ENCODE results near the gene CAPN9. TPM values are rescaled to one million over a fixed set of nuclear protein-coding genes. Genes with fewer than 3 reads are reported as not detected.
"Not testable (repeated sequence)": the region's sequence is repeated elsewhere in the genome, so short reads cannot be mapped to it uniquely, and the experiment has no call there.

CAPN9 gene
- total RNA-seq, 1 donor from 2014 or later = 0.27 TPM

- intact Hi-C loops (cut with DNase I) = loop anchor here (1.0 to 5.0 kb wide), 2 partner anchors 12 to 40 kb away; partner anchors contain the start of gene C1orf198
- DNase-seq (ENCODE audit: missing footprints) (no peak), ATAC-seq (no peak)
Measured at GRCh38 chr1:230827801-230828200, 80.6 kb downstream of the CAPN9 start.

GRCh38 chr1:230828421-230828820 lies 81.2 kb downstream of the CAPN9 start:
- DNase-seq (ENCODE audit: missing footprints) = no peak
- ATAC-seq = no peak
- intact Hi-C loops (cut with DNase I) = loop anchor here (5.0 kb wide), 1 partner anchor 39 kb away; the partner anchor contains the start of gene C1orf198

- DNase-seq (ENCODE audit: missing footprints) = no peak
- intact Hi-C loops (cut with DNase I) = no loop called here
- ATAC-seq = no peak
Measured at GRCh38 chr1:230831771-230832170, 84.6 kb downstream of the CAPN9 start.

- DNase-seq (ENCODE audit: missing footprints) (no peak), ATAC-seq (no peak)
- intact Hi-C loops (cut with DNase I) = no loop called here
Measured at GRCh38 chr1:230832476-230832875, 85.3 kb downstream of the CAPN9 start.

- DNase-seq (ENCODE audit: missing footprints) (no peak), ATAC-seq (no peak)
- intact Hi-C loops (cut with DNase I) = no loop called here
Measured at GRCh38 chr1:230833511-230833910, 86.3 kb downstream of the CAPN9 start.

GRCh38 chr1:230834292-230834691 lies 87.1 kb downstream of the CAPN9 start:
- DNase-seq (ENCODE audit: missing footprints) (no peak), ATAC-seq (peak; percentile 24)
- intact Hi-C loops (cut with DNase I) = no loop called here

GRCh38 chr1:230836347-230836746 lies 89.2 kb downstream of the CAPN9 start:
- DNase-seq (ENCODE audit: missing footprints) (no peak), ATAC-seq (no peak)
- intact Hi-C loops (cut with DNase I) = no loop called here

- intact Hi-C loops (cut with DNase I) = no loop called here
- DNase-seq (ENCODE audit: missing footprints) = no peak
- no peak for ATAC-seq
Measured at GRCh38 chr1:230836793-230837192, 89.6 kb downstream of the CAPN9 start.

GRCh38 chr1:230839173-230839572 lies 92.0 kb downstream of the CAPN9 start:
- DNase-seq (ENCODE audit: missing footprints) (no peak), ATAC-seq (no peak)
- intact Hi-C loops (cut with DNase I) = loop anchor here (1.0 kb wide), 1 partner anchor 12 kb away; no protein-coding TSS in a partner anchor

GRCh38 chr1:230842801-230843200 lies 95.6 kb downstream of the CAPN9 start:
- ATAC-seq (peak; percentile 88), DNase-seq (ENCODE audit: missing footprints) (peak; percentile 79)
- intact Hi-C loops (cut with DNase I) = loop anchor here (5.0 kb wide), 1 partner anchor 34 kb away; no protein-coding TSS in a partner anchor

GRCh38 chr1:230843503-230844309 lies 96.5 kb downstream of the CAPN9 start:
- DNase-seq (ENCODE audit: missing footprints) (no peak), ATAC-seq (no peak)
- intact Hi-C loops (cut with DNase I) = loop anchor here (5.0 kb wide), 1 partner anchor 34 kb away; no protein-coding TSS in a partner anchor

- intact Hi-C loops (cut with DNase I) = loop anchor here (5.0 kb wide), 1 partner anchor 33 kb away; no protein-coding TSS in a partner anchor
- no peak for ATAC-seq
- no peak for DNase-seq (ENCODE audit: missing footprints)
Measured at GRCh38 chr1:230844561-230844960, 97.4 kb downstream of the CAPN9 start.

GRCh38 chr1:230845184-230845583 lies 98.0 kb downstream of the CAPN9 start:
- intact Hi-C loops (cut with DNase I); DNase-seq (ENCODE audit: missing footprints); ATAC-seq: not testable (repeated sequence)

GRCh38 chr1:230848235-230848634 lies 101.0 kb downstream of the CAPN9 start:
- intact Hi-C loops (cut with DNase I) = no loop called here
- no peak for DNase-seq (ENCODE audit: missing footprints)
- ATAC-seq = no peak

GRCh38 chr1:230849451-230850224 lies 102.5 kb downstream of the CAPN9 start:
- ATAC-seq = peak; percentile 91
- intact Hi-C loops (cut with DNase I) = loop anchor here (1.0 kb wide), 1 partner anchor 20 kb away; no protein-coding TSS in a partner anchor
- DNase-seq (ENCODE audit: missing footprints) = no peak

GRCh38 chr1:230850547-230850946 lies 103.4 kb downstream of the CAPN9 start:
- DNase-seq (ENCODE audit: missing footprints) = no peak
- no peak for ATAC-seq
- intact Hi-C loops (cut with DNase I) = no loop called here

GRCh38 chr1:230851291-230851691 lies 104.1 kb downstream of the CAPN9 start:
- intact Hi-C loops (cut with DNase I) = no loop called here
- DNase-seq (ENCODE audit: missing footprints) = no peak
- ATAC-seq = no peak

All from Right ventricle myocardium inferior (tissue), 1 donor.